NCI-H2196 treated with DMSO at 0.1 percent for 48 hours (cell line): ENCODE measurements around the gene SOS2.
"Not testable (repeated sequence)": the region's sequence is repeated elsewhere in the genome, so short reads cannot be mapped to it uniquely, and the experiment has no call there.

Experiments
- DNase-seq: peaks from one replicate; lab custom pipeline; 2025; ENCODE audit not compliant: unreplicated experiment; lab: John Stamatoyannopoulos, UW

Gene SOS2

DNA sequence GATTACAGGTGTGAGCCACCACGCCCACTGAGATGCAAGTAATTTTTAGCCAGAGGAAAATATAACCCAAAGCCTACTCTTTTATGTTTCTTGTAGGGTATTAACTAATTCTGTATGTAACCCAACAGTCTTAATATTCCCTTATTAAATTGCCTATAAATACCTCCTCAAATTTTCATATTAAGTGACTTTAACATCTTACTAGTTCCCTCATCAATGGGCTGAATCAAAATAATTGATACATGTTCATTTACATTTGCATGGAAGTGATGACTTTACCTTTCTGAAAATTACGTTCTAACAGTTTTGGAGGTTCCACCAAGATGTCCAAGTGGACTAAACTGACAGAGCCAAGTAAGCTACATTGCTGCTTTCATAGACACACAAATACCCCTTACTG is 3.1 kb downstream of the SOS2 start:
- DNase-seq = no peak

DNA sequence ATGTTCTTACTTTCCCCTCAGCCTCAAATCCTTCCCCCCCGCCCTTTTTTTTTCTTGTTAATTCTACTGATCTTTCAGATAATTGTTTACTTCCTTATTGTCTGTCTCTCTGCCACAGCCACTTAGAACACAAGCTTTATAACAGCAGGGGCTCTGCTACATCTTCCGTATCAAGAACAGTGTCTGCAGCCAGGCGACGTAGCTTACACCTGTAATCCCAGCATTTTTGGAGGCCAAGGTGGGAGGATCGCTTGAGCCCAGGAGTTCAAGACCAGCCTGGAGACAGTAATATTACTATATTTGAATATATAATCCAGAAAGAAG is 5.4 kb downstream of the SOS2 start:
- DNase-seq = no peak

DNA sequence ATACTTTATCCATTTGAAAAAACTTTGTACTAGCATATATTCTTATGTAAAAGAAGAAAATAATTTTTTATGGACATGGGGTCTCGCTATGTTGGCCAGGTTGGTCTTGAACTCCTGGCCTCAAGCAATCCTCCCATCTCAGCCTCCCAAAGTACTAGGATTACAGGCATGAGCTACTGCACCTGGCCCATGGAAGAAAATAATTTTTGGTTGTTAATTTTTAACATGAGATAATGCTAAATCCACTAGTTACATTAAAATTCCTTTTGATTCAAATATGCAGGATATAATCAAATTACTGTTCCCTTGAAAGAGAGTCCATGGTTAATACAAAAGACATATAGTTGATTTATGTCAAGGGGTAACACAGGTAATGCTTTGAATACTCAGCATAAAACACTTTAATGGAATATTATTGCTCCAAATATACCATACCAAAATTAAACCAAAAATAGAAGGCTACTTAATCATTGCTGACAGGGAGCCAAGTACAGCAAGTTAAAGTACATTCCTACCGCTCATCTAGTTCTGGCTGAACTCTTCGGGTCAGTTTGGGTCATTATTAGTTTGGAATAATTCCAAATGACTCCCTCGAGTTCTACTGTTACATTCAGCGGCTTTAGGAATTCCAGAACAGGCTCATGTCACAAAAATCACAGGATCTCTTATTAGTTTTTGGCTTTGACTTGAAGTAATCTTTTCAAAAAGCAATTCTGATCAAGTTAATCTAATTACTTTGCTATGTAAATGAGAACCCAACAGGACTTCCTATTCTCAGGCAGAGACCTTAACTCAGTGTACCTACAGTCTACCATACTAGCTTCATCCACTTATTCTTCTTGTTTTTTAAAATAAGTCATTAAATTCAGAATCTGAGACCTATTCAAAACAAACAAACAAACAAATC is 6.1 kb downstream of the SOS2 start:
- no peak for DNase-seq

DNA sequence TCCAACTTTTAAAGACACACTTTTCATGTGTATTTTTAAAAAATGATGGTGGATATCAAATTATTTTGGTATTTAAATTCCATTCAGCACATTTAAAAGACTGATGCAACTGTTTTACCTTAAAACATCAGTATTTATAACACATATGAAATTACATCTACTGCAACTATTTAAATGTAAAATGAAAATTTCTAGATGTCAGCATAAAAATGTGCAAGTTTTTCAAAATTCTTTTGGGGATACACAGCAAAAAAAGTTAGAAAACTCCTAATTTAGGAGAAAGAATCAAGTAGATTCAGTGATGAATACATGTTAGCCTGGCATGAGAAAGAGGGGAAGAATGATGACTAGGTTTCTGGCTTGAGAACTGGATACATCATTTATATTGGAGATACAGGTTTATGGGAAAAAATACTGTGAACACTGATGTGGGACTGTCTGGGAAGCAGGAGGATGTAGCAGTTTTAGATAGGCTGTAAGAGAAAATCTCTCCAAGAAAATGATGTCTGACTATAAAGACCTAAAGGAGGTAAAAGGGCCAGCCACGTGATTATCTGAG is 9.2 kb downstream of the SOS2 start:
- no peak for DNase-seq

DNA sequence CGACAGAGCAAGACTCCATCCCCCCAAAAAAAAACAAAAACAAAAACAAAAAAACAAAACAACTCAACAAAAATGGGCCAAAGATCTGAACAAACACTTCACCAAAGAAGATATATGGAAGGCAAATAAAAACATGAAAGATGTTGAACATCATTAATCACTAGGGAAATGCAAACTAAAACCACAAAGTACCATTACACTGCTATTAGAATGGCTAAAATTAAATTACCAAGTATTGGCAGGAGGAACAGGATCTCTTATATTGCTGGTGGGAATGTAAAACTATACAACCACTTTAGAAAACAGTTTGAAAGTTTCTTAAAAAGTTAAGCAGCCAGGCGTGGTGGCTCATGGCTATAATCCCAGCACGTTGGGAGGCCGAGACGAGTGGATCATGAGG is 12.9 kb downstream of the SOS2 start:
- no peak for DNase-seq

DNA sequence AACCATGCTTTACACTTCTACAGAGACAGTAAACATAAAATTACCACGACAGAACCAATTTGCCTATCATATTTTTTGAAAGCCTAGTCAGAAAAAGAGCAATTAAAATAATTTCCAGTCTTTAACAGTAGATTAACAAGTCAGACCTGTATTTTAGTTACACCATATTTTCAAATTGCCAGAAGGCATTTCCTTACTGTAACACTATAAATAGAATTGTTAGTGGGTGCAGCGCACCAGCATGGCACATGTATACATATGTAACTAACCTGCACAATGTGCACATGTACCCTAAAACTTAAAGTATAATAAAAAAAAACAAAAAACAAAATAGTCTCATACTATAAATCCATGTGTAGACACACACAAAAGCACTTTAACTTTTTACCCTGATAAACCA is 16.0 kb downstream of the SOS2 start:
- DNase-seq = no peak

DNA sequence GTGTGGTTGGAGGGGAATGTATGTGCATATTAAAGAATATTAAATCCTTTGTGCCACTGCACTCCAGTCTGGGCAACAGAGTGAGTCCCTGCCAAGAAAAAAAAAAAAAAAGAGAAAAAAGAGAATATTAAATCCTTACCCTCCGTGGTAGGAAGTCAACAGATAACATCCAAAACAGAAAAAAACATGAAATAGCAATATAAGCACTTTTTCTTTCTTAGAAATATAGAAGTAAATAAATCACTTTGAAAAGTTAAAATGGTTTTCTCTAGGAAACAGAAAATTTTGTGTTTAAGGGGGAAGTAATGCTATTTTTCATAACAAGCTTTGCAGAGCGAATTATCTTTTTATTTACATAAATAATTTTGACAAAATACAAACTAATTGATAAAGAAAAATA is 17.6 kb downstream of the SOS2 start:
- DNase-seq = no peak

DNA sequence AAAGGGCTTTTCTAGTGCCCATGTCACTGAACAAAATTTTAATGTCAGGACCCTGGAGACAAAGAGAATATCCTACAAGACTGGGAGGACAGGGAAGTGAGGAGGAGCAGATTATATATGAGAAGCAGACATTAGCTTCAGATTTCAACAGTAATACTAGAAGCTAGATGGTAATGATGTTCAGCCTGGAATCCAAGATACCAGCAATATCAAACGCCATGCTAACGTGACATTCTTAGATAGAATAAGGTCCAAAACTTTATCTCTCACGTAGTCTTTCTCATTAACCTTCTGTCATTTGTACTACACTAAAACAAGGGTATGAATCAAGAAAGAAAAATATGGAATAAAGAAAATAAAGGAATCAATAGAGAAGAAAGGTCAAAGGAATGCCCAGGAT is 18.7 kb downstream of the SOS2 start:
- no peak for DNase-seq

DNA sequence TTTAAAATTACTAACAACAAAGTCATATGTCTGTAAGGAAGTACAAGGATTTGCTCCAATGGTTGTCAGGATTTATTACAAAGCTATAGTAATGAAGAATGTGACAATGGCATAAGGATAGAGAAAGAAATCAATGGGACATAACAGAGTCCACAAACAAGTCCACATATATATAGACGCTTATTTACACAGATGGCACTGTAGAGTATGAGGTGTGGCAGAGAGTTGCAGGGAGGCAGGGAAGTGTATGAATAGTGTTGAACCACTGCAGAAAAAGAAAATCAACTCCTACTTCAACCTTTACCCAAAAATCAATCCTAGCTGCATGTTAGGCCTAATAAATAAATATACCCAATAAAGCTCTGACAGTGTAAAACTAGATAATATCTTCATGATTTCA is 21.3 kb downstream of the SOS2 start:
- no peak for DNase-seq

DNA sequence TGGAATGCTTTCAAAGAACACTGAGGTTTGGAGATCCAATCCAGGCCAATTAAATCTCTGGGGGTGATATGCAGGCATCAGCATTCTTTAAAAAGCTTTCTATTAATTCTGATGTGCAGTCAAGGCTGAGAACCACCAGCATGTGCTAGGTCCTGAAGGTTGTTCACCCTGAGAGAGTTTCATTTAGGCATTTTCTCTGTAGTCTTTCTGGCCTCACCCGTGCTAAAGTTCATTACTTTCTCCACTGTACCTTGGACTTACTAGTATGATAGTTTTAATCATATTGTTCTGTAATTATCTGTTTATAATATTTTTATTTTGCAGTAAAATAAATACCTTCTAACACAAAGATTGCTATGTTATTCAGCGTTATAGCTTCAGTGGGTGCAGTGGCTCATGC is 32.9 kb downstream of the SOS2 start:
- no peak for DNase-seq

DNA sequence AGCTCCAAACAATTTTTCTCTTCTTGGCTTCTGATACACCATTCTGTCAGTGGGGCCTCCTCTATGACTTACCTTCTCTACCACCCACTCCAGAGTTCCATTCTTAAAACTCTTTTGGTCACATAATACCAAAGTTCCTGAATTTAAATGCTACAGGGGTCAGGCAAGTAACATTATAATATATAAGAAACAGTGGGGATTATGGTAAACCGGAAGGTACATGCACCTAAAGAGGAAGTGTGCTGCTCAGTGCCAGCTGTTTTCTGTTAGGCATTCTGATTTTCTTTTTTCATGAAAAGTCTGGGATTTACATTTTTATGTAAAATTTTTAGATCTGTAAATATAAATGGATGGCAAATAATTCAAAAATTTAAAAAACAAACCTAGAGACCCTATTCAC is 39.9 kb downstream of the SOS2 start:
- no peak for DNase-seq

DNA sequence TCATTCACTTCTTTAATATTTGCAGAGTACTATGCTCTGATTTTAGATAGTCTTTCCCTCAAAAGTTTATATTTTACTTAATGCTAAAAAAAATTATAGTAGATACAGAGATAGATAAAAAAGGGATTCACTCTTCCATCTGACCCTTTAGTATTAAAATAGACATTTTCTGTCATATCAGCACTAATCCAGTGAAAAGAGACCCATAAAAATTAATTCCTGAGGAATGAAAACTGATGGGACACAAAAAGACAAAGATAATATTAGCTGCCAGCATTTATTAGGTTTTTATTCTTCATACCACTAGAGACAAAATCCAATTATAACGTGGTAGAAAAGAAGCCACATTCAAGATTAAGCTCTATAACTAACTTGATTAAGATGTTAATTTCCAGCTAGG is 45.3 kb downstream of the SOS2 start:
- no peak for DNase-seq

DNA sequence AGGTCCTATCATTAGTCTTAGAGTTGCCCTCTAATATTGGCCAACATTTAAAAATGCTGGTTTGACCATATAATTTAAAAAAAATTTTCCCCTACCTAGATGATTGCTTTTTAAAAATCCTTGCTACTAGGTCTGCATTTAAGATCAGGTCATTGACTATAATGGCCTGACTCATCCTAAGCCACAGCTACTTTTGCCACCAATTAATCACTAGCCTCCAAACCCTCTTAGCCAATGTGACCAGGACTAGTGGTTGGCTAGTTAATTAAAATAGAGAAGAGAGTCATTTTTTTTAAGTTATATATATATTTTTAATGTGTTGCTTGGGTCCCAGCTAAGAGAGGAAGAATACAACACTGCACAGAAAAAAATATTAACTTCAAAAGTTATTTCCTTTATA is 57.5 kb downstream of the SOS2 start:
- no peak for DNase-seq

DNA sequence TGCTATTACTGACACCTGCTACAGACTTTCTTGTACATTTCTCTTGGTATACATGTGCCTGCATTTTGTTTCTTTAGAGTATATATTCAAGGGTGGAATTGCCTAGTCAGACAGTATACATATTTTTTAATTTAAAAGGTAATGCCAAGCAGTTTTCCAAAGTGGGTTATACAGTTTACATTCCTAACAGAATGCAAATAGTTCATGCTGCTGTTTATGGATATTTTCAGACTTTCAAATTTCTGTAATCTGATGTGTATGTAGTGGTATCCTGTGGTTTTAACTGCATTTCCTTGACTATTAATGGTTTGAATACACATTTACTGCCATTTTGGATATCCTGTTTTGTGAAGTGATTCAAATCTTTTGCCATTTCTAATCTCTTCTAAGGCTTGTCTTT is 59.5 kb downstream of the SOS2 start:
- no peak for DNase-seq

DNA sequence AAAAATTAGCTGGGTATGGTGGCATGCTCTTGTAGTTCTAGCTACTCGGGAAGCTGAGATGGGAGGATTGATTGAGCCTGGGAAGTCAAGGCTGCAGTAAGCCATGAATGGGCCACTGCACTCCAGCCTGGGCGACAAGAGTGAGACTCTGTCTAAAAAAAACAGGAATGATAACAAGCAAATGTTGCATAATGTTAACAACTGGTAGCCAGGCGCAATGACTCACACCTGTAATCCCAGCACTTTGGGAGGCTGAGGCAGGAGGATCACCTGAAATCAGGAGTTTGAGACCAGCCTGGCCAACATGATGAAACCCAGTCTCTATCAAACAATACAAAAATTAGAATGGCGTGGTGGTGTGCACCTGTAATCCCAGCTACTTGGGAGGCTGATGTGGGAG is 64.0 kb downstream of the SOS2 start:
- not testable (repeated sequence) for DNase-seq

DNA sequence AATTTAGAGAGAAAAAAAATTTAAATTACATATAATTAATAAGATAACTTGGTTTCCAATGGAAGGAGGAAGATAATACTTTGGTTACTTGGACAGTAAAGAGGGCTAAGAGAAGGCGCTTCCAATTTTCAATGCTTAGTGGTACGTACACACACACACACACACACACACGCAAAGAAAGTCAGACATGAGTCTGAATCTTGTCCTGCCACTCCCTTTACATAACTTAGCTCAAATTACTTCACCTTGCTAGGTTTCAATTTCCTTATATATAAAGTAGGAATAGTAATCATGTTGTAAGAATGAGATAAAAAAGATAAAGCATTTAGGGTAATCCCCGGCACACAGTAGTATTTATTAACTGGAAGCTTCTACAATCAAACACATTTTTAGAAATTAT is 75.3 kb downstream of the SOS2 start:
- no peak for DNase-seq

DNA sequence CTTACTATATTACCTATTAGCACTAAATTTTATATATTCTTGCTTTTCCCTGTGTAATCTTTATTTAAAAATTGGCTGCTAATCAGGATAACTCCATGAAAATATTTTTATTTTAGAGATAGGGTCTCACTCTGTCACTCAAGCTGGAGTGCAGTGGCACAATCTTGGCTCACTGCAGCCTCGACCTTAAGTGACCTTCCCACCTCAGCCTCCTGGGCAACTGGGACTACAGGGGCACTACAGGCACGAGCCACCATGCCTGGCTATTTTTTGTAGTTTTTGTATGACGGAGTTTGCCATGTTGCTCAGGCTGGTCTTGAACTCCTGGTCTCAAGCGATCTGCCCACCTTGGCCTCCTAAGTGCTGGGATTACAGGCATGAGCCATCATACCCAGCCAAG is 82.6 kb downstream of the SOS2 start:
- DNase-seq = no peak

DNA sequence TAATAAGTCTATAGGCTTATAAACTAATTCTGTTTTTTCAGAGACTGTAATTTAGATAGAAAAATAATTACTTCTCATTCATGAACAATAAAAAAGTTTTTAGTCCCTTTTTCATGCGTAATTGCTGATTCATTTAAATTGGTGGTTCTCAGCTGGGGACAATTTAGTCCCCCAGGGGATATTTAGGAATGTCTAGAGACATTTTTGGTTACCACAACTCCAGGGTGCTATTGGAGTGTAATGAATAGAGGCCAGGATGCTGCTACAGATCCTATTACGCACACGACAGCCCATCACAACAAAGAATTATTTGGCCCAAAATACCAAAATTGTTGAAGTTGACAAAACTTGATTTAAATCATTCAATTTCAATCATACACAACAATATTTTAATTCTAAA is 92.2 kb downstream of the SOS2 start:
- no peak for DNase-seq

DNA sequence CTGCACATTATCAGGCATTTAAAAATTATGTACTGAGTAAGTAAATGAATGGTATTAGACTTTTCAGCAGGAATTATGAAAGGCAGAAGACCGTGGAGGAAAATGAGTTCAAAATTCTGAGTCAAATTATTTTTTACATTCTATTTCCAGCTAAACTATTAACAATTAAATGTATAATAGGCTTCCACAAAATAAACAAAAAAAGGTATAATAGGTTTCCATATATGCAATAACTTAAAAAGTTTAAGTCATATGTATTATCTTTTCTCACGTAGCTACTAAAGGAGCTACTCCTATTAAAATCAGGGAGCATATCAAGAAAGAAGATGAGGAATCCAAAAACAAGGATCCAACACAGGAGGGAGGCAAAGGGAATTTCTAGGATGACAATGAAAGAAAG is 103.6 kb downstream of the SOS2 start:
- DNase-seq = no peak

DNA sequence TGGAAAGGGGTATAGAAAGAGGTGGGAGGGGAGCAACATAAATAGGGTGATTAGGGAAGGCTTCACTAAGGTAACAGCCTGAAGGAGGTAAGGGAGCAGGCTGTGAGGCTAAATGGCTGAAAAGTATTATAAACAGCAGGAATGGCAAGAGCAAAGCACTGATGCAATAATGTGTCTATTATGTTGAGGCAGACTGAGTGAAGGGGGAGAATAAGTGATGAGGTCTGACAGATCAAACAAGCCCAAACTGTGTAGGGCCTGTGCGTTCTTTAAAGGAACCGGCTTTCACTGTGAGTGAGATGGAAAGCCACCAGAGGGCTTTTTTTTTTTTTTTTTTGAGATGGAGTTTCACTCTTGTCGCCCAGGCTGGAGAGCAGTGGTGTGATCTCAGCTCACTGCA is 108.3 kb downstream of the SOS2 start:
- no peak for DNase-seq

DNA sequence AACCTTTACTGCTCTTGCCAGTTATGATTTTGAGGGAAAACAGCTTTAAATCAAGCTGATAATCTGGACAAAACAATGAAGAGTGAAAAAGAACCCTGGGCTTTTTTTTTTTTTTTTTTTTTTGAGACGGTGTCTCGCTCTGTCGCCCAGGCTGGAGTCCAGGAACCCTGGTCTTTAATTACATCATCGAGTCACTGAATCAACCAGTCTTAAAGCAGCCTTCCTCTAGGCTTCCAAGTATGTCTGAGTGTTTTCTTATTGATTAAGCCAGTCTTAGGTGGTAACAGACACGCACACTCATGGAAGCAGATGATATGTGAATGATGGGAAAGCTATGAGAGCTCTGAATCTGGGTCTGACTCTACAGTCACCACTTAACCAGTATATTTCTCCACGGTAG is 109.1 kb downstream of the SOS2 start:
- no peak for DNase-seq

DNA sequence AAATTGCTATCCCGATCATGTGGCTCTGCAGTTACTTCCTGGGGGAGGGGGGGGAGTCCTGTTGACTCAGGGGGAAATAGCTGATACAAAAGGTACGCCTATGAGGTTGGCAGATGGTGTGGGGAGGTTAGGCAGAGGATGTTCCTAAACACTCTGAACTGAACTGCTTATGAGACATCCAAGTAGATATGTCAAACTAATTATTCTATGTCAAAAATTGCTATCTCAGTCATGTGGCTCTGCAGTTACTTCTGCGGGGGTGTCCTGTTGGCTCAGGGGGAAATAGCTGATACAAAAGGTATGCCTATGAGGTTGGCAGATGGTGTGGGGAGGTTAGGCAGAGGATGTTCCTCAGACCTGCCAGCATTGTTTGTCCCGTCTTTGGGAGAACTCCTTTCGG is 109.9 kb downstream of the SOS2 start:
- no peak for DNase-seq

DNA sequence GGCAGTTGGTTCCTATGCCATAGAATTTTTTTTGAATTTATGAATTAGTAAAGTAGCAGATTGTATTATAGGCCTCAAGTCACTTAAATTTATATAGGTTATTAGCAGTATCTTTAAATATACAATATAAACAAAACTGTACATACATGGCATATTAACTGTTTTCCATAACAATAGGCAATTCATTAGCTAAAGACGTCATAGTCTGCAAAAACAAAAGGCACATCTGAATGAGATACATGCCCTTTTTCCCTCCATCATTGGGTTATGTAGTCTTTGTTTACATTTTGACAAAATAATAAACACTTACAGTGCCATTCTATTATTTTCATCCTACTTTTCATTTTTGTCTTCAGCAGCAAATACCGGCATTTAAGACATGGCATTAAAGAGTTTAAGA is 113.9 kb downstream of the SOS2 start:
- no peak for DNase-seq
